ENCODE data around the gene TMEFF1. TPM values are rescaled to one million over a fixed set of nuclear protein-coding genes. Genes with fewer than 3 reads are reported as not detected.
"Not testable (repeated sequence)": the region's sequence is repeated elsewhere in the genome, so short reads cannot be mapped to it uniquely, and the experiment has no call there.

Gene TMEFF1
- 0.14 TPM for total RNA-seq
- long read RNA-seq: 0 reads

GRCh38 chr9:100472788-100473275 lies at the start of gene TMEFF1:
Gene TMEFF1, plus strand, starts transcription at chr9:100473149. Its CDS starts 396 bp downstream, at chr9:100473545.
- intact Hi-C loops (cut with DNase I): no loop called here
- no peak for DNase-seq (ENCODE audit: missing footprints)
- peak; percentile 66 for ATAC-seq

- intact Hi-C loops (cut with DNase I): loop anchor here (5.0 kb wide), 1 partner anchor 73 kb away; the partner anchor contains the start of gene TEX10
- DNase-seq (ENCODE audit: missing footprints) (no peak), ATAC-seq (no peak)
Observed at GRCh38 chr9:100425758-100426157, 47.2 kb upstream of the TMEFF1 start.

- ATAC-seq (no peak), DNase-seq (ENCODE audit: missing footprints) (no peak)
- intact Hi-C loops (cut with DNase I): loop anchor here (5.0 kb wide), 1 partner anchor 74 kb away; the partner anchor contains the start of gene TEX10
Observed at GRCh38 chr9:100426189-100426529, 46.8 kb upstream of the TMEFF1 start.

GRCh38 chr9:100426530-100427365 lies 46.2 kb upstream of the TMEFF1 start, which contains the start of gene MSANTD3:
Gene MSANTD3, plus strand, starts transcription at chr9:100427143. Its CDS starts 14,796 bp downstream, at chr9:100441939.
- ATAC-seq: peak; percentile 85
- DNase-seq (ENCODE audit: missing footprints): peak; percentile 77
- intact Hi-C loops (cut with DNase I): loop anchor here (5.0 kb wide), 1 partner anchor 74 kb away; the partner anchor contains the start of gene TEX10

GRCh38 chr9:100427366-100428263 lies 45.3 kb upstream of the TMEFF1 start:
- intact Hi-C loops (cut with DNase I): loop anchor here (5.0 kb wide), 1 partner anchor 75 kb away; the partner anchor contains the start of gene TEX10
- ATAC-seq: peak; percentile 26

GRCh38 chr9:100428871-100429654 lies 43.9 kb upstream of the TMEFF1 start:
- intact Hi-C loops (cut with DNase I): loop anchor here (5.0 kb wide), 1 partner anchor 77 kb away; the partner anchor contains the start of gene TEX10
- DNase-seq (ENCODE audit: missing footprints): no peak
- ATAC-seq: peak; percentile 48

More at GRCh38 chr9:100427366-100428263, 45.3 kb upstream of the TMEFF1 start:
- peak; percentile 74 for DNase-seq (ENCODE audit: missing footprints)

- DNase-seq (ENCODE audit: missing footprints) (no peak), ATAC-seq (no peak)
- intact Hi-C loops (cut with DNase I): loop anchor here (10.0 kb wide), 1 partner anchor 1266 kb away; no protein-coding TSS in a partner anchor
Observed at GRCh38 chr9:100430286-100430940, 42.5 kb upstream of the TMEFF1 start.

- DNase-seq (ENCODE audit: missing footprints) (no peak), ATAC-seq (no peak)
- intact Hi-C loops (cut with DNase I): loop anchor here (10.0 kb wide), 1 partner anchor 1267 kb away; no protein-coding TSS in a partner anchor
Observed at GRCh38 chr9:100431886-100432285, 41.1 kb upstream of the TMEFF1 start.

GRCh38 chr9:100432736-100433135 lies 40.2 kb upstream of the TMEFF1 start:
- ATAC-seq (no peak), DNase-seq (ENCODE audit: missing footprints) (no peak)
- intact Hi-C loops (cut with DNase I): loop anchor here (10.0 kb wide), 1 partner anchor 1268 kb away; no protein-coding TSS in a partner anchor

- ATAC-seq: no peak
- intact Hi-C loops (cut with DNase I): loop anchor here (10.0 kb wide), 1 partner anchor 1272 kb away; no protein-coding TSS in a partner anchor
Observed at GRCh38 chr9:100436571-100436970, 36.4 kb upstream of the TMEFF1 start.

GRCh38 chr9:100437860-100438805 lies 34.8 kb upstream of the TMEFF1 start:
- no peak for DNase-seq (ENCODE audit: missing footprints)
- ATAC-seq: peak; percentile 46
- intact Hi-C loops (cut with DNase I): loop anchor here (10.0 kb wide), 1 partner anchor 1273 kb away; no protein-coding TSS in a partner anchor

More at GRCh38 chr9:100436571-100436970, 36.4 kb upstream of the TMEFF1 start:
- DNase-seq (ENCODE audit: missing footprints): no peak

GRCh38 chr9:100440071-100440470 lies 32.9 kb upstream of the TMEFF1 start:
- ATAC-seq (no peak), DNase-seq (ENCODE audit: missing footprints) (no peak)
- intact Hi-C loops (cut with DNase I): no loop called here

- intact Hi-C loops (cut with DNase I); DNase-seq (ENCODE audit: missing footprints); ATAC-seq: not testable (repeated sequence)
Observed at GRCh38 chr9:100440487-100440886, 32.5 kb upstream of the TMEFF1 start.

- intact Hi-C loops (cut with DNase I): no loop called here
- ATAC-seq (no peak), DNase-seq (ENCODE audit: missing footprints) (no peak)
Observed at GRCh38 chr9:100441911-100442361, 31.0 kb upstream of the TMEFF1 start.

GRCh38 chr9:100443781-100444768 lies 28.9 kb upstream of the TMEFF1 start:
- DNase-seq (ENCODE audit: missing footprints) (no peak), ATAC-seq (no peak)
- intact Hi-C loops (cut with DNase I): no loop called here
